ENCODE results near the gene ARAF.

The ARAF gene

GRCh38 chrX:47620303-47620685 is 59.3 kb downstream of the ARAF start:
- DNase-seq (ENCODE audit: low spot score): no peak

Data from left forelimb (tissue), 1 donor.